Cortex of kidney (tissue), 1 donor: Measurements from ENCODE around the gene RGL4.

Experiments
- DNase-seq: peaks from one replicate; lab custom pipeline; 2025; lab: John Stamatoyannopoulos, UW

RGL4 gene

DNA sequence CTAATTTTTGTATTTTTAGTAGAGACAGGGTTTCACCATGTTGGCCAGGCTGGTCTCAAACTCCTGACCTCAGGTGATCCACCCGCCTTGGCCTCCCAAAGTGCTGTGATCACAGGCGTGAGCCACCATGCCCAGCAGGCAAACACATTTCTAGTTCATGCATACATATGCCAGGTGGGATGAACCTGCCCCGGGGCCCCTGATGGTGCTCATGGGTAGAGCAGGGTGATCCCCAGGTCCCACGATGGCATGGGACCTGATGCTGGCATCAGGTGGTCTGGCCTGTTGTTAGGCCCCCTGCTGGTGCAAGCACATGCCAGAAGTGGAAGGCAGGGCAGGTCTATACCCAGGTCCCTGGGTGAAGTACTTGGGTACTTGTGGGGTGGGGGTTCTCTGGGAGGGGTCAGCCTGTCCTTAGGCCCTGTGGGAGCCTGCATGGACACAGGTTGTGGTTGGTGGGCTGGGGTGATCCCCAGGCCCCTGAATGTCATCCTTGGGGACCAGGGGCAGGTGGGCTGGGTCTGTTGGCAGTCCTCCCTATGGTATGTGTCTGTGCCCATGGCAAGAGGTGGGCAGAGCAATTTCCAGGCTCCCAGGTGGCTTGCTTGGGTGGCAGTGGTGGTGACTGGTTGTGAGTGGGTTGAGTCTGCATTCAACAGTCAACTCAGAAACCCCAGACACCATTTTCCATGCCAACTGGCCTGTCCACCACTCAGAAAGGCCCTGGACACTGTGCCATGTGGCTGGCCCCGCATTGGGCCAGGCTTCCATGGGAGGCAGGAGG lies 9.6 kb upstream of the RGL4 start:
- DNase-seq, result no peak

DNA sequence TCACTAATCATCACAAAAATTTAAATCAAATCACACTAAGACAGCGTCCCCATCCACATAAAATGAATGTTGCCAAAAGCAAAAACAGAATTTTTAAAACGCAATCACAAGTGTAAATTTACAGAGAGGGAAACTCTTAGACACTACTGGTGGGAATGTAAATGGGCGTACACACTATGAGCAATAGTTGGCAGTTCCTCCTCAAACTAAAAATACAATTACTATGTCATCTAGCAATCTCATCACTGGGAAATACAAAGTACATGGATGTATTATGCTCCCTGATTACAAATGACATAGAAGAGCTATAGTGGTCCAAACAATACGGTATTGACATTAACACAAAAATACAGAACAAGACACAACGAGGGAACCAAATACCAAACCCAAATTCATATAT lies 8.7 kb upstream of the RGL4 start:
- DNase-seq, result no peak

DNA sequence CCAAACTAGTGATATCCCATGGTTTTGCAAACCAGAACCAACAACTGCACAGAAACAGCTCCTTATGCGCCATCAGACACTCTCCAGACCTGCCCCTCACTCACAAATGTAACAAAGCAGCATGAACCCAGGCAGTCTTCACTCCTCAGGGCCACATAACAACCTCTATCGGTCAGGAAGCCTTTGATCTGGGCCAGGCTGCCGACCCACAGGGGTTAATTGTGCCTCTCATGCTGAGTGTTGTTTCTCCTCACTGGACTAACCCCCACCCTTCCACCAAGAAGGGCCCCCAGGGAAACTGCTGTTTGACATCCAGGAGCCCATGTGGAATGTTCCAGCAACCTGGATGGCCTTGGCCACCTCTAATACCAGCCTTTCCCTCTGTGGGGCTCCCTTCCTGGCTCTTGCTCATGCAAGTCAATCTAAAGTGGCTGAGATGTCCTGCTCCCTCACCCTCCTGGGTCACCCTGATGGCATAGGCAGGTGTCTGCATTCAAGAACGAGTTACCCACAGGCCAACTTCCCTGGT lies 7.9 kb upstream of the RGL4 start:
- no peak for DNase-seq

DNA sequence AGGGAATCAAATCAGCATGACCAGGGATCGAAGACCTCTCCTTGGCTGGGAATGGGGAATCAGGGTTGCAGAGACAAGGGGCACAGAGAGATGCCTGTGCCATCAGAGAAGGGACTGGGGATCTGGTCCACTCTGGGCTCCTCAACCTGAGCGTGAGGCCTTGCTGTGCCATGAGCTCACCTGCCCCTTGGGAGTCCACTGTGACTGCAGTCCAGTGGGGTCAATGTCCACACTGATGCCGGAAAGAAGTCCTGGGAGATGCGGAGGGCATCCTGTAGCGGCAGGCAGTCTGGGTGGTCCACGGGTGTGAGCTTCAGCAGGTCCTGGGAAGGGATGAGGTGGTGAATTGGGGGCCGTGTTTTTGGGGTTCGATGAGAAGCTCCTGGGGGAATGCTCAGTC lies 7.3 kb upstream of the RGL4 start:
- no peak for DNase-seq

DNA sequence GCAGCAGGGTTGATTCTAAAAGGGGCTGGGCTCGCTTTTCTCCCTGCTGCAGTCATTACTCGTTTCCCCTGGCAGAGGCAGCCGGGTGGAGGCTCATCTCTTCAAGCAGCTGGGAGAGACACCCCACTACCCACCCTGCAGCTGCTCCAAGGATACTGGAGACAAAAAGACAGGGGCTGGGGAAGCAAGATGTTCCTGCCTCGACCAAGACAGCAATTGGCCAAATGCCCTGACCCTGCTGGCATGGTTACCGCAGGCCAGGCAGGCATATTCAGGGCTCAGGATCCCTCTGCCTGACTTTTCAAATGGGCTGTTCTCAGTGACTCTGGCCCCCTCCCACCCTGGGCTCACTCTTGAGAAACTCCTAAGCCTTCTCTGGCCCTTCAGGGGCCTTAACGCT lies 6.8 kb upstream of the RGL4 start:
- DNase-seq, result no peak

DNA sequence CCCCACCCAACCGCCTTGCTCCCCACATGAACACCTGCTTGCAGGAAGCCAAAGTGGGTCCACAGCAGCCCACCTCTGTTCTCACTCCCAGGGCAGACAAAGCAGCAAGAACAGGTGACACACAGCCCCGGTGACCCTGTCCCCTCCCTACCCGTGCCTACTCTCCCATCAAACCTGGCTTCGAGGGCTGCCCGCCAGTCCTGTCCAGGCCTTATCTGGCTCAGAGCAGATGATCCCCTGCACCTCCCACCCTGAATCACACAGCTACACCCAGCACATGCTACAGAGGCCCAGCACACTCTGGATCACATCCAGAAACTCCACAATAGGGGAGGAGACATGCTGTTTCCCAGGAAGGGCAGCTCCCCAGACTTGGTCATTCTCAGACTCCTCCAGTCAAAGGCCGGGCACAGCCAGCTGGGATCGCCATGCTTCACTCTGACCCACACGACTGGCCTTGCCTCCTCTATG lies 6.2 kb upstream of the RGL4 start:
- DNase-seq, result no peak

DNA sequence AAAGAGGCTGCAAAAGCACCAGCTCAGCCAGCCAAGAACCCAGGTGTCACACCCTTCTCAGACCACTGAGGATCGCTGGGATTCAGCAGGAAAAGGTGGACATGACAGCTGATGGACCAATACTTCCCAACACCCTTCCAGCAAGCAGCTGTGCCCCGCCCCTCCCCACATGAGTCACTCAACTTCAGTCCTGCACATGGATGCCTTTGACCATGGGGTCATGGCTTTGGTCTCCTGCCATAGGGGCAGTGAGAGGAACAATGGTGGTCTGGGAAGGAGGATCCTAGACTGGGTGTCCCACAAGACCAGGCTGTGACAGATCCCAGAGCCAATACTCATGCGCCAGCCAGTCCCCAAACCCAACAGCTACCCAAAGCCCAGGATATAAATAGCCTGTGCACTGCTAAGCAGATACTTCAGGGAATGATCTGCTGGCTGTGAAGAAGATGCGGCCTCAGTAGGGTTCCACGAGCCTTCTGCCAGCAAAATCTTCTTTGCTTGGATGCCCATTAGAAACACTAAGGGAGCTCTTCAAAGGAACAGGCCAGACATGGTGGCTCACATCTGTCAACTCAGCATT lies 5.5 kb upstream of the RGL4 start:
- no peak for DNase-seq

DNA sequence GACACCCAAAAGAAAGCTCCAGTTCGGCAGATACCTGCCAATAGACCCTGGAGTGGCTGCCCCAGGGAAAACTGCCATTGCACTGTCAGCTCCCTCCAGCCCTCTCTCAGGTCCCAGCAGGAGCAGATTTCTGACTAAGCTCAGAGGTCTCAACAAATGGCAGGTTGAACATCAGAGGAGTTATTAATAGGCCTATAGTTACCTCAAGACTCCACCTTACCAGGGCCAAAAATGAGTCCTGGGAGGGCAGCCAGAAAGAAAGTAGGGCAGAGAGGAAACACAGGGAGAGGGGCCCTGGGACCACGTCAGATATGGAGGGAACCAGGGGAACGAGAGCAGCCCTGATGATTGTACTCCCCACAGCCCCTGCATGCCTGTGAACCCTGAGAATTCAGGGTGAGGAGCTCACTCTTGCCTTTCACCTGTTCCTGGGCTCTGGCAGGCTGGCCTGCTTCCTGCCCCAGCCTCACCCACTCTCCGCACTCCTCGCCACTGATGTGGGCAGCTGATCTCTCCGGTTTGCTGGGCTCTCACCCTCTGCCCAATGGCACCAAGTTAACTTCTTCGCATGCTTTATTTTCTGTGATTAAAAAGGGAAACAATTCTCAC lies 4.3 kb upstream of the RGL4 start:
- no peak for DNase-seq

DNA sequence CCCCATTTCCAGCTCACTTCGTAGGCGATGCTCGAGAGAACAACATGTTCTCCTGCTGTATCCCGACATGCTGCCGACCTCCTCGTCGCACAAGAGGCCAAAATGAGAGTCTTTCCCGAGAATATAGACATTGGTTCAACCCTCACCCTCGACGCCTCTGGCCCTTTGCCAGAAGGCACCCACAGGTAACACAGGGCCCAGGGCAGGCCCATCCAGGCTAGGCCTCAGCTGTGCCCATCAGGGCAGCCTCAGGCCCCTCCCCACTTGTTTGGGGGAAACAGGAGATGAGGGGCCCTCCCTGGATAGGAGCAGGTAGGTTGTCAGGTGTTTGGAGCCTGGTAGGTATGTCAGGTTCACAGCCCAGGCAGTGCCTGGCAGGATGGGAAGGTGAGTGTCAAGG lies 2.7 kb upstream of the RGL4 start:
- no peak for DNase-seq

DNA sequence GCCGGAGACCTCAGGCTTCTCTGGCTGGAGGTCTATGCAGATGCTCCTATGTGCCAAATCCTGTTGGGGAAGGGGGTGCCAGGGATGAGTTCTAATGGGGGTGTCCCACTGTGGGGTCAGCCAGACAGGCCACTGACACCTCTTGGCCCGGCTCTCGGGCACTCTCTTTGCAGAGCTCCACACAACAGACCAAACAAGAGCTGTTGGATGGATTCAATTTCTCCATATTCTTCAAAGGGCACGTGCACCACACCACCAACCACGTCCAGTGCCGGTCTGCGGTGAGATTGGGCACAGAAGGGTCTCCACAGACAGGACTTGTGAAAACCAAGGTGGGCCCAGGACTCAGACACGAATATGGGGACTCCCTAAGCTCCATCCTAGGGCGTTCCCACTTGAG lies 2.2 kb upstream of the RGL4 start:
- no peak for DNase-seq

DNA sequence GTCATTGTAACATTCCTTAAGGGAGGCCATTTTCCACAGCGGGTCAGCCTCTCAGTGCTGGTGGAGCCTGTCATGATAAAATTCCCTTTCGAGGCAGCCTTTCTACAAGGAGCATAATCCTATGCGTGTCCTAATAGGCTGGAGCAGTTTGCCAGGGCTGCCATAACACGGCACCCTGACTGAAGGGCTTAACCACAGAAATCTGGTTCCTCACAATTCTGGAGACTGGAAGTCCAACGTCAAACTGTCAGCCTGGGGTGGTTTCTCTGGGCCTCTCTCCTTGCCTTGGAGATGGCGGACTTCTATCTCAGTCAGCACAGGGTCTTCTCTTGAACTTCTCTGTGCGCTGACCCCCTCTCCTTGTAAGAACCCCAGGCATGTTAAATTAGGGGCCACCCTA lies 1.4 kb upstream of the RGL4 start:
- DNase-seq, result no peak

DNA sequence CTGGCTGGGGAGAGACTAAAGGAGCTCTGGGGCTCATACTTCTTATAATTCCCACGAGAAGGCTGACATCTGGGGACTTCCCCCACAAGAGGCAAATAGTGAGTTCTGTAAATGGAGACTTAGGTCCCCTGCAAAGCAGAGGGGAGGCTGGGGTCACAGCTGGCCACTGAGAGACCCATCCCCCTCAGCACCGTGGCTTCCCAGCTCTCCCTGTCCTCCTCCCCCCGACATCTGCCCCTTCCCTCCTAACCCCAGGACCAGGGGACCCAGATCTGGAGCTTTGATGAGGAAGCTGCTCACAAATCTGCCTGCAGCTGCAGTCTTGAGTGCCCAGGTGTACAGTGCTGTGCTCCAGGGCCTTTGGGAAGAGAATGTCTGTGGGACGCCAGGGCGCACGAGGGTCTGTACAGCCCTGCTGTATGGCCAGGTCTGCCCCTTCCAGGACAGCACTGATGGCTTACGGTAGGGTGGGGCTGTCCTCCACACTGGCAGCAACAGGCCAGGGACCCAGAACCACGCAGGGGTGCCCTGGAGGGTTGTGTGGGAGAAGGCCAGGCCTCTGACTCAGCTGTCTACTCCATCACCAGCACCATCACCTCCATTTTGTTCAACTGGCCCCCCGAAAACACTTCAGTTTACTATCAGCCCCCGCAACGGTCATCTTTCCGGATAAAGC lies 1.1 kb downstream of the RGL4 start:
- no peak for DNase-seq

DNA sequence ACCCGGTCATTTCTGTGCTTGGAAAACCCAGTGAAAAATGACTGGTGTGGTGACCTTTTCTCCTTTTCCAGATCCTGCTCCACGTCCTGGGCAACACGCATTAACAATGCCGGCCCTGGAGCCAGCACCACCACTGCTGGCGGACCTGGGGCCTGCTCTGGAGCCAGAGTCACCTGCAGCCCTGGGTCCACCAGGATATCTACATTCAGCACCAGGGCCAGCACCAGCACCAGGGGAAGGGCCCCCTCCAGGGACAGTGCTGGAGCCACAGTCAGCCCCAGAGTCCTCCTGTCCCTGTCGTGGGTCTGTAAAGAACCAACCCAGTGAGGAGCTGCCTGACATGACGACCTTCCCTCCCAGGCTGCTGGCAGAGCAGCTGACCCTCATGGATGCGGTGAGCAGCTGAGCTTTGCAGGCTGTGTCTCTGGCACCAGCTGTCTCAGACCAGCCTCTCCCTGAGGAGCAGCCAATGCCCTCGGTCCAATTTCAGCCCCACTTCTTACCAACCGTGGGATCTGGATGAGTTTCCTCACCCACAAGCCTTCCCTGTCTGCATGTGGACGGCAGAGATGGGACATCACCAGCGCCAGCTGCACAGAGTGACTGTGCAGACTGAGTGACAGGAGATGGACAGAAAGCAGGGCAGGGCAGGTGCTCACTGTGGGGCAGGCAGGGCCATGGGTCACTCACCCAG lies 1.9 kb downstream of the RGL4 start:
- no peak for DNase-seq

DNA sequence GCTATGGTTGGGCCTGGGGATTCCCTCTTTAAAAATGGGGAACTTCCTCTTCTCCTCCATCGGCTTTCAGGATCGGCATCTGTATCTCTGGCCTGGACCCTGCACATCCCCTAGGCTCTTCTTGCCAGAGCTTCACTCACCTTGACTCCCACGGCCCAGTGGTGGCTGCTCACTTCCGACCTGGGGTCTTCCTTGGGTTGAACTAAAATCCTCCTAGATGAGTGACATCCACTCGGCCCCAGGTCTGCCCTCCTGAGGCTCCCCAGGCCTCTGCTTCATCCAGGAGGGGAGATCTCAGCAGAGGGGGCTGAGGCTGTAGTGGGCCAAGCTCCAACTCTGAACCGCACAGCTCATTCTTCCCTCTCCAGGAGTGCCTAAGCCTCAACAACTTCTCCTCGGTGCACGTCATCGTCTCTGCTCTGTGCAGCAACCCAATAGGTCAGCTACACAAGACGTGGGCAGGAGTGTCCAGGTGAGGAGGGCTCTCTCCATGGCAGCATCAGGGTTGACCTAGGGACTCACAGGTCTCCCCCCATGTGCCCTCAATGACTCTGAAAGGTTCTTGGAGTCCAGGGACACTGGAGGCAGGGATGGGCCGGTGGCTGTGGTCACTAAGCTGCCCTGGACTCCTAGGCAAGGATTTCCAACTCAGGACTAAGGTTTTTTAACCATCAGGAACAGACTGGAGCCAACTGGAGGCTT lies 3.3 kb downstream of the RGL4 start:
- no peak for DNase-seq

DNA sequence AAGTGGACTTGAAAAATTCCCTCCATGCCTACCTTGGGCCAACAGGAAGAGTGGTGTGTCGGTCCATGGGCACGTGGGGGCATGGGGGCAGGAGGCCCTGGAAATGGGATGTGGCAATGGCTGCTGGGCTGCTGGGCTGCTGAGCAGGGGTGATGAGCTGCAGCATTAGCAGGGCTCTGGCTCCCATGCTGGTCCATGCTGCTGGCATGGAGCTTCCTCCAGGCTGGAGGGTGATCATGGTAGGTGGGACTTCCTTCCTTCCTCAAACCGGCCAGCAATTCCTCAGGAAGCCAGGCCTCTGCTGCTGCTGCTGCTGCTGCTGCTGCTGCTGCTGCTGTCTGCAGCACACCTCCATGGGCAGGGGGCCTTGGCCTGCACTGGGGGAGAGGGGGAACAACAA lies 4.3 kb downstream of the RGL4 start:
- no peak for DNase-seq

DNA sequence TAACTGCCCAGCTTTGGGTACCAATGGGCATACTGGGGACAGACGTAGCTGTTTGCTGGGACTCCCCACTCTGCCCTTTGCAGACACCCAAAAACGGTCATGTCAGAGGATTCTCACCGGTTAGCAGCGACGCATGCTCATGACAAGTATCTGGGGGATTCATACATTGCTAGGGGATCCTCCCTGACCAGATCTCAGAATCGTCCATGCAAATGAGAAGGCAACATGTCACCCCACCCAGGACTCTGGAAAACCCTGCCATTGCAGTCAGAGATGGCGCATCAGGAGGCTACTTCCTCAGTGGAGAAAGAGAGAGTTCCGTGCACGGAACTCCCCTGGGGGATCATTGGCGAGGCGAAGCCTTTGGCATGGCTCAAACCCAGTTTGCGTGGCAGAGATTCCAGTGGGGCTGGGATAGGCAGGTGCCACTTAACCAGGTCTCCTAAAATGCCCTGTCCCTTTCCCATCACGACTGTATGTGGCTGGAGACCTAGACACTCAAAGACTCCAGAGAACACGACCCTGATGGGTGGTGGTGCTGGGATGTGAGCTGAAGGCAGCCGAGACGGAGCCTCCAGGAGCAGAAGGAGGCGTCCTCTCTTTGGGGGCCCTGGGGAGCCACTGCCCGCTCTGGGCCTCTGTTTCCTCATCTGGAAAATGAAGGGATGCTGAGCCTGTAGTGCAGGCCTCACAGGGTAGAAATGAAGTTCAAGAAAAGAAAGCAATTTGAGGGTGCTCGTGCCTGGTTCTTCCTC lies 4.9 kb downstream of the RGL4 start:
- no peak for DNase-seq

DNA sequence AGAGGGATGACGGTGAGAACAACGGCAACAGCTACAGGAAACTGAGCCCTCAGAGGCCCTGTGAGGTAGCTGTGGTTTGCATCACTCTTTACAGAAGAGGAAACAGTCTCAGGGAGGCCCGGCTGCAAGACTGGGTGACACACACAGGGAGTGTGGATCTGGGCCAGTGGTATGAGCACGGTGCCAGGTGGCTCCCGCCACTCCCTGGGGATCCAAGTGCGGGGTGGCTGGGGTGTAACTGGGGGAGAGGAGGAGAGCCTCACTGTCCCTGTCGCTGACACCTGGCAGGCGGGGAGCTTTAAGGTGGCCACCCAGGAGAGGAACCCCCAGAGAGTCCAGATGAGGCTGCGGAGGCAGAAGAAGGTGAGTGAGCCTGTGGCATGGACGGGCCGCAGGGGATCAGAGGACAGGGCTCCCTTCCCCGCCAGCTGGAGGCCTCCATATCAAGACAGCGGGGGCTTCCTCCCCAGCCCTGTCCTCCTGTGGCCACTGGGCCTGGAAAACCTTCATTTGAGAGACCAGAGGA lies 5.6 kb downstream of the RGL4 start:
- no peak for DNase-seq

DNA sequence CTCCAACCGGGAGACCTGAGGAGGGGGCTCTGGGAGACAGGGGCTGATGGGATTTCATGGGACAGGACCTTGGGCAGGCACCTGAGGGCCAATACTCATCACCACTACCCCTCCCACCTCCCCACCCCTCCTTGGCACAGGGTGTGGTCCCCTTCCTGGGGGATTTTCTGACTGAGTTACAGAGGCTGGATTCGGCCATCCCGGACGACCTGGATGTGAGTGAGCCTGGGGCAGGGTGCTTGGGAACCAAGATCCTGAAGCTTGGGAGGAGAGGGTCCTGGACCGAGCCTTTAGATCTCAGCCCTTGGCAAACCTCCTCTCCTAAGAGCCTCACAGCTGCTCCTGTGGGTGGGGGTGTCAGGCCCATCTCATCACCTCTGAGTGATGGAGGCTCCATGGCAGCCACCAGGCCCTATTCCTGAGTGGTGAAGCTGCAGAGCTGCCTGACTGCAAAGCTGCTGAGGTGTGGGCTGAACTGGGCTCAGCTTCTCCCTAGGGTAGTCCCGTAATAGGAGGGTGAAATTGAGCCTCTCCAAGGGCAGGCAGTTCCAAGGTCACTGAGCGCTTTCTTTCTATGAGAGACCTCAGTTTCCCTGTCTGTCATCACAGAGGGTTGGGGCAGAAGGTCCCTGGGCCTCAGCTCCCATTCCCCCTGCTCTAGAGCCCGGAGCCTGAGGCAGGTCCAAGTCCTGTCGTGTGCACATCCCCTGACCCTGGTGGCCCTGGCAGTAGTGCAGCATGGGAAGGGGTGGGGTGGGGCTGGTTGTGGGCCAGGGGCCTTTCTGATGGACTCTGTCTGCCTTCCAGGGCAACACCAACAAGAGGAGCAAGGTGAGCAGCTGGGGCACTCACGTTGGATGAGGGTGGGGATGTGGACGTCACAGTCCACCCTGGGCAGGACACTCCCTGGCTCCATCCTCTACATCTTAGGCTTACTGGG lies 6.5 kb downstream of the RGL4 start:
- DNase-seq, result no peak

DNA sequence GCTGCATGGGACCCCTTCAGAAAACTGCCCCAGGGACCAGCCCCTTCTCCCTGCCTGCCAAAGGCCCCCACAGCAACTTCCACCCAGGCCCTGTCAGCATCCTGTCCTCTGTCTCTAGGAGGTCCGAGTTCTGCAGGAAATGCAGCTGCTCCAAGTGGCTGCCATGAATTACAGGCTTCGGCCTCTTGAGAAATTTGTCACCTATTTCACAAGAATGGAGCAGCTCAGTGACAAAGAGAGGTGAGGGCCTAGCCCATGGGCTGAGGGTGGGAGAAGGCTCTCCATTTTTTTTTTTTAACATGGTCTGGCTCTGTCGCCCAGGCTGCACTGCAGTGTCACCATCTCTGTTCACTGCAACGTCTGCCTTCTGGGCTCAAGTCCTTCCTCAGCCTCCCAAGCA lies 7.3 kb downstream of the RGL4 start:
- DNase-seq, result no peak
